NCI-H128 (cell line): ENCODE results near the gene KLHL42.
"Not testable (repeated sequence)": the region's sequence is repeated elsewhere in the genome, so short reads cannot be mapped to it uniquely, and the experiment has no call there.

ENCODE experiments used
- DNase-seq: peaks from one replicate; lab custom pipeline; 2025; ENCODE audit not compliant: unreplicated experiment; lab: John Stamatoyannopoulos, UW

Gene KLHL42

DNA sequence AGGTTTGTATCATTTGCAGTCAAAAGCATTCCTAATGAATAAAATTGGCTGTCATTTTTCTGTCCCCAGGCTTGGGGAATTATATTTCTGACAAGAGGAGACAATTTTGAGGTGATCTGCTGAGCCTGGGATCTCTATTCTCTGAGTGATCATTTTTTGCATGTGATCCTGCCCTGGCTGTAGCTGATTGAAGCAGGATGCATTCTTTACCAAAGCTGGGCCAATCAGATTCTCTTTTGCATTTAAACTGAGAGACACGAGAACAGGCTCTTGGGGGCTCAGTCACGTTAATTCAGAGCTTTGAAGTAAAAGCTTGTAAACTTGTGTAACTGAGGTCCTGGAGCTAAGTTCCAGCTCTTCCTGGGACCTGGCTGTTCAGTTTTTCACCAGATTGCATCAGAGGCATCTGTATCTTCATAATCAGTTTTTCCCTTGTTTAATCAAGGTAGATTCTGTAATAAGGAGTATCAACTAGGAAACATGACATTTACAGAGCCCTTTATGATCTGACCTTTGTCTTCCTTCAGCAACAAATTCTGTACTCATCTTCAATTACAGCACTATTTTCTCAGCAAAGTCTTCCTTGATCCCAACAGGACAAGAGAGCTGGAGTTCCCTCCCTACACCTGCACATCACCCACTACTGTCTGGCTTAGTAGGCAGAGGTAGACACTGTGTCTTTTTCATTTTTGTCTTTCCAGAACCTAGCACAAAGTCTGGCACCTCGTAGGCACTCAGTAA lies 35.0 kb downstream of the KLHL42 start:
- DNase-seq, result no peak

GRCh38 chr12:27817766-27818165 lies 37.7 kb downstream of the KLHL42 start:
- no peak for DNase-seq

DNA sequence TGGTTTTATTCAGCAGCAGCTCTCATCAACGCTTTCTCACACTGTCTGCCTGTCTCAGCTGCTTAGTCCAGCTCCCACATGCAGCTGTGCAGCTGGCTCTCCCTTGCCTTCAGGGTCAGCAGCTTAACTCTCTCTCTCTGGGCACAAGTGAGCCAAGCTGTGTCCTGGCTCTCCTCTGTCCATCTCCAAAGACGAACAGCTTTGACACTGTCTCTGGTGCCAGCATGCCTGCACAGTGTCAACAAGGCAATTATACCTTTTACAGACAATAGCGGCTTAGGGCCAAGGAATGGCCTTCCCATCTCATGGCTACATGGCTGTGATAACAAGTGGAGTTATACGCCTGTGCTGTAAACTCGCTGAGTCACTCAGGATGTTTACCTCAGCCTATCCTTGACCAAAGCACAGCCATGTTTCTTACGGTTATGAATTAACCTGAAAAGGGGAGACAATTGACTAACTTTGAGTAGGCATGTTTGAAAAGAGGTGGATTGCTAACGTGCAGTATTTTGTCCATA lies 38.4 kb downstream of the KLHL42 start:
- no peak for DNase-seq

- DNase-seq, result no peak
Observed at GRCh38 chr12:27820564-27820963, 40.5 kb downstream of the KLHL42 start.

DNA sequence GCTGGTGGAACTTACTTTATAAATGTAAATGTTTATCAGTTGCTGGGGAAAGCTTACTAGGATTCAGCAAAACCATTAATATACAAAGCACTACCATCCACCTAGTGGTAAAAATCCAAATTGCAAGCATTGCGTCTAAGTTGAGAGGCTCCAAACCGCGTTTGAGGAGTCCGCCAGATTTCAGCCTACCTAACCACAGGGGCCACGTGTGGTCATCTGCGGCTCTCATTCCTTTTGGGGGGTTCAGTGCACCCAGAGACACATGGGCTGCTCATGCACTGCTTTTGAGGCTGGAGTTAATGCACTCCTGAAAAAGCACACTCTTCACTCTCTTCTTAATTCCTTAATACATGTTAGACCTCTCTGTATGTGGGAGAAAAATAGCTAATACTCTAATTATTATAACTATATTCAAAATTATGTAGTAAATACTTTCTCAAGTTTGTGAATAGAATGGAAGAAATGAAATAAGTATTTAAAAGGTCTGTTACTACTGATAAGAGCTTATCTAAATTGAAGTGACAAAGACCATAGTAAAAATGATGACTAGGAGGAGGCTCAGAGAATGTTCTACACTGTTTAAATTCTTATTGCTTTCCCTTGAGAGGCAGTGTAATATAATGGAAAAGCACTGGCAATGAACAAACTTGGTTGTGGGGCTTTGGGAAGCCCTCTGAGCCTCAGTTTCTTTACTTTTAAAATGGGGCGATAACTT lies 41.4 kb downstream of the KLHL42 start:
- DNase-seq, result peak; percentile 40

- no peak for DNase-seq
Observed at GRCh38 chr12:27822076-27822712, 42.2 kb downstream of the KLHL42 start.

- no peak for DNase-seq
Observed at GRCh38 chr12:27823038-27823437, 43.0 kb downstream of the KLHL42 start.

DNA sequence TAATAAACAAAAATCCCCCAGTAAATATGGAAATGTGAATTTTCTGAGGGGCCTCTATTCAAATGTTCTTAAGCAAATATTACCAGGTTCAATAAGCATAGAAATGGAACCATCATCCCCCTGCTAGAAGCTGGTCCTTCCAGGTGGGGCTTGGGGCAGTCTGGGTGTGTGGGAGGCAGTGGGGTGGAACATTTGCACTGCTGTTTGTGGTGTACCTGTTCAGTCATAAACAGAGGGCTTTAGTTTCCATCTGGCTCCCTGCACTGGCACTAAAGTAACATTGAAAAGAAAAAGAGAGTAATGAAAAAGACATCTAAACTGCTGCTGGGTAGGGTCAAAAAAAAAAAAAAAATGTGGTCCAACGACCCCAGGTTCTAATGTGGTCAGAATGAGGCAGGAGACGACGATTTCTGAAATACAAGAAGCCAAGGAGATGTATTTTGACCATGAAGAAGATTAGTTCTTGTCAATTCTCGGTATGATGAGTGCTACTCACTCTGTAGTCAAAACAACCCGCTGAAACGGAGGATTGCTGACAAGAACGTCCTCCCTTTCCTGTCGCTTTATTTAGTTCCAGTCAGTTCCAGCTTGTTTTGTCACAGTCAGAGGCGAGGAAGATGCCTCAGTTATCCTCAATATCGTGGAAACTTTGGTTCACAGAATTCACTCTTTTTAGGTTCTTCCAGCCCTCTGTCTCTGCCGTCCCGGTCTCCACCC lies 44.3 kb downstream of the KLHL42 start:
- DNase-seq, result no peak

GRCh38 chr12:27826076-27826475 lies 46.0 kb downstream of the KLHL42 start:
- DNase-seq, result no peak

- no peak for DNase-seq
Observed at GRCh38 chr12:27828196-27828595, 48.2 kb downstream of the KLHL42 start.

GRCh38 chr12:27838543-27839185 lies 58.6 kb downstream of the KLHL42 start:
- no peak for DNase-seq

DNA sequence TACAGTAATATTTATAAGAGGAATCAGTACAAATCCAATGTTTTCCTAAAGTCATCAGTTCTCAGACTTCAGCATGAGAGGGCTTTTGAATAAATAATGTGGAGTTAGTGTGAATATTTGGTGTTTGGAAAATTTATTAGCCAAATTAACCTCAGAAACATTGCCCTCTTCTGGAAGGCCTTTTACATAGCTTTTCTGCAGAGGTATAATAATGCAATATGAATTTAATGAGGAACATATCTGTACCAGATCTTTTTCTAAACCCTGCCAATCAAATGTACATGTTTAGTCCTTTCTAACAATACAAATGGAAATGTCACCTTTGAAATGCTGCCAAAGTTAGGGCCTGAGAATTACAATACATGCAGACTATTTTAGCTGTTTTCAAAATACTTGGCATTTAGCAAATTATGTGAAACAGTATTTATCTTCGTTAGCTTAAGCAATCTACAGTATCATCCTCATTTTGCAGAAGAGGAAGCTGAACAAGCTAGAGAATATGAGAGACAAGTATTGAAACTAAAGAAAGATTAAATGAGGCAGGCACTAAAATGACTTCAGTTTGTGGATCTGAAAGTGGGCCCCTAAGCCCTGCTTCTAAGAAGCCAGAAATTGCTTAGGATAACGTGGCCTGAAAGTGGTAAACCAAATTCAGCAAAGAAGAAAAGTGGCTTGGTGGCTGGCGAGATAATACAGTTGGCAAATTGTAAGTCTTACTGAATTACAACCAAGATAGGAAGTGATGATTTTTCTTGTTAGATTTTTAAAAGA lies 60.4 kb downstream of the KLHL42 start:
- no peak for DNase-seq

- DNase-seq, result no peak
Observed at GRCh38 chr12:27841392-27841882, 61.4 kb downstream of the KLHL42 start.

DNA sequence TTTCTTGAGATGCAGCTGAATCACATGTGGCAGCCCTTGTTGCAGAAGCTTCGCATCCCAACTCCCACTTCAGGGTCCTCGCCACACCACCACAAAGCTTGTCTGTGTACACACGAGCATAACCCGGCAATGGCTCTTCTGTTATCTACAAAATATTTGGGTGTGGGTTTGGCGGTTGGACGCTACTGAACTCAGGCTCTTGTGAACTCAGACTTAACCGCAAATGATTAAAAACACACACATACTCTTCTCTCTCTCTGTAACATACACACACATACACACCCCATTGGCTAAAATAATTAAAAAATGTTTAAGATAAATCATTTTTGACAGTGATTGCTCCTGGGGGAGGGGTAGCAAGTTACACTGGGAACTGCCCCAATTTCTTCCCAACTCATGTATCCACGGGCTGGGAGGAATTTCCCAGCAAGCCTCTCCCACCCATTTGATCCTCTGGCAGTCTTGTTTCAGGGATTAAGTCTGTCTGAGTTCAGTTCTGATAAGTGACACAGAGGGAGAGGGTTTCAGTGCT lies 63.7 kb downstream of the KLHL42 start:
- no peak for DNase-seq

DNA sequence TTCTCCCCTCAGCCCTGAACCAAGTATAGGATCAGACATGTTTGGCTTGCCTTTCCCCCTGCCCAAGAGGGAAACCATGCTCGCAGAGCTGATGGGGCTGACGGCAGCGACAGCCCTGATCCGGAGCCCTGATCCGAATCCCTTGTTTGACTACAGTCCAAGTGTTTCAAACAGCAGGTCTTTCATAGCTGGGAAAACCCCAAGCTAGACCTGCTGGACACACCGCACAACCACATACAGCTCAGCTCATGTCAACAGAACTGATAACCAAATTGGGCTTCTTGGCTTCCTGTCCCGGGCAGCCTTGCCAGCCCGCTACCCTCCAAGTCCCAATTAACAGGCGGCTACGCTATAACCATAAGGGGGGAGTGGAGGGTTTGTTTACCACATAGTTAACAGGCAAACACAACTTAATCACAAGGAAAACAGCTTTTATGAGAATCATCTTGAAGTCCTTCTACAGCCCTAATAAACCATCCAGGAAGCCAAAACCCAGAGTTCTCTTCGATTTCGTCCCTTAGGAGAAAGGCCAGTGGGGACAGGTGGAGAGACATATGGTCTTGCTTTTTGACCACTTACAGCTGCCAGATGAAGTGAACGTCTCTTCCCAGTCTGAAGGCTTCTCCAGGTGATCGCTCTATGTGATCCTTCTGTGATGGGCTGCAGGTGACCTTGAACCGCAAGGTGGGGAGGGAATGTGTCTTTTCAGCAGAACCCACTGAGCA lies 64.5 kb downstream of the KLHL42 start:
- no peak for DNase-seq

DNA sequence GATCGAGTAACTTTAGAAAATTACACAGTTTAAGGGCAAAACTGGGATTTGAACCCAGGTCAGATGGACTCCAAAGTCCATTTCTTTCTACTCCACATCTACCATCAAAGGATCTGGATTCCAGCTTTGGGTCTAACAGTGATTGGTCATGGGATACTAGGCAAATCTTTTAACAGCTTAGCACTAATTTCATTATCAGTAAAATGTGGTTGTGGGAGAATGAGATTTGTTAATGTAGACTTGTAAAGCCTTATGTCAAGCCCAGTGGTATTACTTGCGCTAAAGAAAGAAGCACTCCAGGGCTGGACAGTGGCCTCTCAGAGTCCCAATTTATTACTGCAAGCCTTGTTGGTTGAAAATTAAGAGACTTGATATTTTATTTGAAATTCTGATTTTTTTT lies 65.2 kb downstream of the KLHL42 start:
- DNase-seq, result no peak

DNA sequence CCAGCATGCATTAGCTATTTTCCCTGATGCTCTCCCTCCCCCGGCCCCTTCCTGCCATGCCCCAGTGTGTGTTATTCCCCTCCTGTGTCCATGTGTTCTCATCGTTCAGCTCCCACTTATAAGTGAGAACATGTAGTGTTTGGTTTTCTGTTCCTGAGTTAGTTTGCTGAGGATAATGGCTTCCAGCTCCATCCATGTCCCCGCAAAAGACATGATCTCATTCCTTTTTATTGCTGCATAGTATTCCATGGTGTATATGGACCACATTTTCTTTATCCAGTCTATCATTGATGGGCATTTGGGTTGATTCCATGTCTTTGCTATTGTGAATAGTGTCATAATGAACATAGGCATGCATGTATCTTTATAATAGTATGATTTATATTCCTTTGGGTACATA lies 65.7 kb downstream of the KLHL42 start:
- not testable (repeated sequence) for DNase-seq

- not testable (repeated sequence) for DNase-seq
Observed at GRCh38 chr12:27847293-27847692, 67.3 kb downstream of the KLHL42 start.

- no peak for DNase-seq
Observed at GRCh38 chr12:27851311-27851710, 71.3 kb downstream of the KLHL42 start.
